GM19025 (cell line): ENCODE measurements around the gene HOXA2.

Source experiments
- ATAC-seq: cut with Tn5 transposase; IDR thresholded peaks from one replicate; pipeline ENCODE4 v1.9.1; 2021; ENCODE audit warnings: mild to moderate bottlenecking, low read depth, moderate library complexity; ENCODE audit not compliant: unreplicated experiment

HOXA2 gene

DNA sequence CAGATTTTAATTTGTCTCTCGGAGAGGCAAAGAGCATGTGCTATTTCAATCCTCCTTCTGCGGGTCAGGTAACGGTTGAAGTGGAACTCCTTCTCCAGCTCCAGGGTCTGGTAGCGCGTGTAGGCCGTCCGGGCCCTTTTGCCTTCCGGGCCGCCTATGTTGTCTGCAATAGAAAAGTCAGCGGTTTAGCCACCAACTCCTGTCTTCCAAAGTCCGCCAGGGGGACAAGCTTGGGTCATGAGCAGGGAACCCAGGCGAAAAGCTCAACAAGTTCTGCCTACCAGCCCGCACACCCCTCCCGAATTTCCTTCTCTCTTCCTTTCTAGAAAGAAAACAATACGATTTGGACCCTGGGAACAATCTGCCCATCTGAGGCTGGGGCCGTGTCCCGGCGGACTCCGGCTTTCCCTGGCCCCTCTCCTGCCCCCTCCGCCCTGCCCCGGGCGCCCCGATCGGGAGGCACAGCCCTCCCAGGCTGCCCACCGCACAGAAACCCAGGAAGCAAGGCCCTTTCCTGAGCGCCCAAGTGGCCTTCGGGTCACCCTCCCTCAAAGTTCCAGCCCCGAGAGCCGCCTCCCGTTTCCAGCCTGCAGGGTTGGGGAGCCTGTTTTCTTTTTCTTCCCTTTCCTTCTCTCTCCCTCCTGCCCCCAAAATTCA lies 39.6 kb upstream of the HOXA2 start:
- ATAC-seq: no peak

DNA sequence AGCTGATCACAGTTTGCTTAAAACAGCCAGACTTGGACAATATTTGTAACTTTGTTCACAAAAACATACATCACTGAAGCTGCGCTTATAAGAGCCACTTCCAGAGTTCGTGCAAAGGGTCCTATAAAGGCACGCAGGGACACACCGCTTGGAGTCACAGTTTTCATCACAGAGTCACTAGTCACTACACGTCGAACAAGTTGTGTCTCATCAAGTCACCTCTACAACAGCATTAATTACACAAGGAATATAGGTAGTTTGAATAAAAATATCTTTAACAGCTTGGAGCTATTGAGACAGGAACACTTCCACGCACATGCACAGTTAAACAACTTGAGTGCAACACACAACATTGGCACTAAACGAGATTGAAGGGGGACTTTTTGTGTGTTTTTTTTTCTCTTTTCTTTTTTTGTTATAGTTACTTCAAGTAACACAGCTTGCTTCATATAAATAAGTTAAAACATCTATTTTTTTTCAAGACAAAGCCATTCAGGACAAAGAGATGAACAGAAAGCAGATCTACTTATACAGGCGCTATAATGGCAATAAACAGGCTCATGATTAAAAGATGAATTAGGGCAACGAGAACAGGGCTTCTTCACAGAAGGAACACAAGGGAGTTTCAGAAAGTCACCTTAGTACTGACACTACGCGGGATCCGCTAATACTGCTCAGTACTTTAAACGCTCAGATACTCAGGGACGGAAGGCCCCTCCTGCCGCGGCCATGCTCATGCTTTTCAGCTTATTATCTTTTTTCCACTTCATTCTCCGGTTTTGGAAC lies 38.8 kb upstream of the HOXA2 start:
- ATAC-seq: no peak

DNA sequence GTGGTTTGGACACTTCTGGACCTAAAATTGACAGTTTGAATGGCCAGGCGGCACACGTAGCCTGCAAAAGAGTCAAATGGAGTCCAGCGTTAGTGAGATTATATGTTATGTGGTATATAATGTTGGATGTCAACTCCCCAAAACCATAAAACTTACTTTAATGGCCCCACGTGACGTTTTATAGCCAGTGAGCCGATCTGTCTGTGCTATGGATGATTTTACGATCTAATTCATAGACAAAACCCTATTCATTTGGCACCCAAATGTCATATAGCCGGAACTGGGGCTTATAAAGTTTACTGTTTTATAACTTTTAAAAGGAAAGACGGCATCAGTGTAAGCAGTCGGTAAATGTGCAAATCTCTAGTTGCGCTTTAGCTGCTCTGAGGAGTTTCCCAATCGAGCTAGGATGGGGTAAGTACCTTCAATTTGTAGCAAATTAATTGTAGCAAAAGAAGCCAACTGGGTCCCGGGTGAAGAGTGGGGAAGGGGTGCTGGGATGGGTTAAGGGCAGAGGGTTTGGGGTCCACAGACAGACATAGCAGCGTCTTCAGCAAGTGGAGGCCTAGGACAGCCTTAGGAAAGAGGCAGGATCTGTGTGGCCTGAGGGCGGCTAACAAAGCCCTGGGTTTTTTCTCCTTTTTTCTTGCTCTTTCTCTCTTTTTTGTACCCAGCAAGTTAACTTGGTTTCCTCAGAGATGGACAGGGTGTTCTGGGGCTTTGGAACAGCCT lies 37.8 kb upstream of the HOXA2 start:
- no peak for ATAC-seq

DNA sequence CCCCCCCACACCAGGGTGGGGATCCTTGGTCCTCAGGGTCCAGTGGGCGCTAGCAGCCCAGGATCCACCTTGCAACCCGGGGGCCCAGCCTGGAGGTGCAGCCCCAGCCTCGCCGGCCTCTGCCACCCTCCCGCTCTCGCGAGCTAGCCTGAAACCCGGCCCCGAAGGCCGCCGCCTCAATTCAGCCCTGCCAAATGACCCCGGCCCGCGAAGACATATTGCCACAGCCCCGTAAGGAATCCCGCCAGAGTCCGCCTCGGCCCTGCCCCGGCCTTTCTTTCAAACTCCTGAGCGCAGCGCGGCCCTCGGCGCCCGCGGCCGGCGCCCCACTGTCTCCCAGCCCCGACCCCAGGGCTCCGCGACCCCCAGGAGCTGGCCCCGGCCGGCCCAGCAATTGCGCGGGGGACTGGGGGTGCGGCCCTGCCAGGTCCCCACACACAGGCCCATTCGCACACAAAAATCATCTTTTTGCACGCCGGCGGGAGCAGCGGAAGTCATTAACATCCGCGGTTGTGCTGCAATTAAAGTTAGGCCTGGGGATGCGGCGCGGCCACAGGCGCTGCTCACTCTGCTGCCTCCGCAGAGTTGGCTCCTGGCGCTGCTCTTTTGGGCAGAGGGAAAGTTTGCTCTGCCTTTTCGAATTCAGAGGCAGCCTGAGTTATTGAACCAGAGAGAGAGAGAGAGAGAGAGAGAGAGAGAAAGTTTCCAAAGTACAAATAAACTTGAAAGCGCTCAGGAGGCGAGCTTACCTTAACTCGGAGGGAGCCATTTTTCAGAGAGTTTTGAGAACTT lies 37.0 kb upstream of the HOXA2 start:
- ATAC-seq: no peak

DNA sequence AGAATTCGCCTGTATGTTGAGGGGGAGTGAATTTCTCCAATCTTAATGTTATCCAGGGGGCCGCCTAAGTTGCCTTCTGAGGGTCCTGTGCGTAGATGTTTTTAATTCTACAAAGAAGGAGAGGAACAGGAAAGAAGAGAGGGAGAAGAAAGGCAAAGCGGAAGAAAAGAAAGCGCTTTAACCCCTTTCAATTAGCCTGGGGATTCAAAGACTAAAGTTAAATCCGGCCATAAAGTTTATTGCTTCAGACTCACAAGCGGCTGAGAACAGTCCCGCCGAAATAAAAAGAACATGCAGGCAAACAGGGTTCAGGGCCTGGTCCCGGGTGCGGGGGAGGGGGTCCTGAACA lies 36.5 kb upstream of the HOXA2 start:
- no peak for ATAC-seq

DNA sequence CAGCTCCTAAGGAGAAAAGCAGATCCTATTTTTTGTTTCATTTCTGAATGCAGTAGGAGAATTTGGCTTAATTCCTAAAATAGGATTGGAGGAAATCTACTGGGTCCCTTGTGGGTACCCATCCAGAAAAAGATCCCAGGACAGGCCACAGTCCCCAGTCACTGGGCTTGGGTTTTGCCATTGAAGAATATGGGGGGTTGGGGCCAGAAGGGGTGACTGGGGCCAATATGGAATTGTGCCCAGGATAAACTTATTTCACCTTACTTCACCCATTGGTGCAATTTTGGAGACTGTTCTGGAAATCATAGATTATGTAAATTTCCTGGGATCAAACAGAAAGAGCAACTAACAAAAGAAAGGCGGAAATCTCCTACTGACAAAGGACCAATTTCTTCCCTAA lies 36.0 kb upstream of the HOXA2 start:
- no peak for ATAC-seq

DNA sequence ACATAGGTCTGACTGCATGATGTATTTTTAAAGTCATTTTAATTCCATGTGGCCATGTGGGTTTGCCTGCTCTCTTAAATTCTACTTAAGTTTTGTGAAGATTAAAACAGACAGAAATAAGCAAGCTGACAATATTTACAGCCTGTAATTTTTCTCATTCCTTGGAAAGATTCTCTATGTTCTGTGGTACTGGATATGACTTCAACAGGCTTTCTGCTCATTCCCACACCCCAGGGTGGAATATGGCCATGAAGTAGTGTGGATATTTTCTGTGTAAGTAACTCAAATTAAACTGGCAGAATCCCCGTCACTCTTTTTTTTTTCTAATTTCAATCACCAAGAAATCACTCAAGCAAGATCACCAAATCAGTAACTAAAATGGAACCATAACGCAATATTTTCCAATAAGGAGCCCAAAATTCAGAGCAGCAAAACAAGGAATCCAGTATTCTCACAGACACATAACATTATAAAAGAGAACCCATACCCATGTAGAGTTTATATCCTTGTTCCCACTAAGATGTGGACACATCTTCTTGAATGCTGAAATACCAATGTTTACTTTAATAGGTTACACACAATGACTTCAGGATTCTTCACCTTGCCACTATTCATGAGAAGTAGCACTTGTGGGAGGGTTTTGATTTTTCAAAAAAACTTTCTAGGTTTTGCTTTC lies 35.3 kb upstream of the HOXA2 start:
- no peak for ATAC-seq

DNA sequence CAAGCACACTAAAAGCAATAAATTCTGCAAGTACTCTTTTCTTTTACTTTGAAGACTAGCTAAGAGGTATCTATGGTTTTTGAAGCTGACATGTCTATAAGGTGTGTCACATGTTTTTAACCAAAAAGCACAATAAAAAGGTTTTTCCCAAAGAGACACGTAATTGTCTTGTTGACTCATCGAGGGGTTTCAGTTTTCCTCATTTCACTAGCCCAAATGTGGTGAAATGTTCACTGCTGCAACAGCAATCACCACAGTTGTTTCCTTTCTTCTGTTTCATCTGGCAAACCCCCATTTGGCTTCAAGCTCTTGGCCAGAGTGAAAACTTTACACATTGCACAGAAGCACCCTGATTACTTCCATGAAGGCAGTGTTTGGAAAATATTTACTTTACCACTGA lies 31.9 kb upstream of the HOXA2 start:
- no peak for ATAC-seq

DNA sequence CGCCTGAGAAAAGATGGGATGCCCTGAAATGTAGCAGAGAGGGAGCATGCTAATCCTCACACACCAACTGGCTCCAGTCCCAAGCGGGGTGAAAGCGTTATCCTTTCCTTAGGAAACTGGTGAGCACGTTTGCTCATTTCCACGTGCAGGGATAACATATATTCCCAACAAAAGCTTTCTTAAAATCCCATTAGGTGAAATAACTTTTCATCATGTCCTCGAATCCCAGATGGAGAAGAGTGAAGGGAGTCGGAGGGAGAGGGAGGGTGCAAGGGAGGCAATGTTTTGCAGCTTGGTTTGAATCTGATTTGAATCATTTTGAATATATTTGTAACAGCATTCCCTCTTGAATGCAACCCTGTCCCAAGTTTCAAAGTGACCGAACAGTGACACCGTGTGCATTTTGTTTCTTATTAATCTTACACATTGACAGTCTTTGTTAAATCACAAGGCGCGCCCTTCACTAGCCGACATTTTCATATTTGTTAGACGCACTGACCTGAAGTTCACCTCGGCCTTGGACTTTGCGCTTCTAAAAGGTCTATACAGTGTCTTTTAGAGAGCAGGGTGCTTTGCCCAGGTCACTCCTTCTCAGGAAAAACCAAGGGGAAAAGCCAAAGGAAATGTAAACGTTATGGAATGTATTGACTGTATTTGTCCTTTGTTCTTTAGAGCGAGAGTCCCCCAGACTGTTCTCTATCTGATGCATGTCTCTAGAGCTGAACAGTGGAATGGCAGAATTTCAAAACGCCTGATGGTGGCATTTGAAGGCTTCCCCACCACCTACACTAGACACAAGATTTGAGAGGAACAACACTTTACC lies 31.1 kb upstream of the HOXA2 start:
- ATAC-seq: no peak

DNA sequence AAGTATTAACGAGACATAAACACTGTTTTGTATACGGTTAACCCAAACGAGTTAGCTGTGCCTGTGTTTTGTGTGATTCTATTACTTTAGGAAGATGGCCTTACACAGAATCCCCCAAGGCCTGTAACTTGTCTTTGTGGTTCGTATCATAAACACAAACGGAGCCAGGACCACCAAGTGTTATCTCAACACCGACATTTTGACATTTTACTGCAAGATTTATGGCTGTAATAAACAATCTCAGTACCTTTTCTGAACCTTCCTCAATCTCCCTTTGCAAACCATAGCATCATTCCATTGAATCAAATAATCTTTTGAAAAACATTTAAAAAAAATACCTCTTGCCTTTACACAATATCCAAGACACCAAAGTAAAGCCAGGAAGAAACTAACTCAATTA lies 30.5 kb upstream of the HOXA2 start:
- ATAC-seq: no peak

DNA sequence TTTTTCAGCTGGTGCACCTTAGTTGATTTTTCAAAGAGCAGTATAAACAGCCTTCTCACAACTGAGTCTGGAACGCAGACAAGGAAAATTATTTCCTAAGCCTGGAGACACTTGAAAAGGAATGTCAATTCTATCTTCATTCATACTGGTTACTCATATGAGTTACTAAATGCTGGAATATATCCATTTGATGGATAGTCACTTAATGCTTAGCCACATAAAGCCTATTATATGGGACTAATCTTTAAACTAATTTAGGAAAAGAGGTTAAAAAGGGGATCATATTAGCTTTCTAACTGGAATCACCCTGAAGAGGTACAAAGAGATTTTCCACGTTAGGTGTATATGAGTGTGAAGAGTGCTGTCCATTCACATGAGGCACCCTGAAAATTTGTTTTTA lies 29.7 kb upstream of the HOXA2 start:
- ATAC-seq: no peak

DNA sequence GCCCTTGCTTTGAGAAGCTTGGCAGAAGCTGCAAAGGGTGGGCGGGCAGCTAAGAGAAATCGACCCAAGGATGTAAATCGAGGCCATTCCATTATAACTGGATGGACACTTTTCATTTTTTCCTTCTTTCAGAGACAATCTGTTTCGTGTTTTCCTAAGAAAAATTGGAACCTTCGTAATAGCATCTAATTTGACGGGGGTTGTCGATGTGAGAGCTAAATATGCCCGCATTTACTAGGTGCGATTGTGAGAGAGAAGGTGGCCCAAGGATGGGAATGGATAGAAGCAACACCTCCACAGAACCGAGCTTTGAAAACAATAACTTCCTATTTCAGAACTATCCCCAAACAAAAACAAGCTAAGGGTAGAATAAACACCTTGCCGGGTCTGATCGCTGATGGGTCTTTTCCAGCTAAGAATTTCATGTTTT lies 28.9 kb upstream of the HOXA2 start:
- ATAC-seq: no peak

DNA sequence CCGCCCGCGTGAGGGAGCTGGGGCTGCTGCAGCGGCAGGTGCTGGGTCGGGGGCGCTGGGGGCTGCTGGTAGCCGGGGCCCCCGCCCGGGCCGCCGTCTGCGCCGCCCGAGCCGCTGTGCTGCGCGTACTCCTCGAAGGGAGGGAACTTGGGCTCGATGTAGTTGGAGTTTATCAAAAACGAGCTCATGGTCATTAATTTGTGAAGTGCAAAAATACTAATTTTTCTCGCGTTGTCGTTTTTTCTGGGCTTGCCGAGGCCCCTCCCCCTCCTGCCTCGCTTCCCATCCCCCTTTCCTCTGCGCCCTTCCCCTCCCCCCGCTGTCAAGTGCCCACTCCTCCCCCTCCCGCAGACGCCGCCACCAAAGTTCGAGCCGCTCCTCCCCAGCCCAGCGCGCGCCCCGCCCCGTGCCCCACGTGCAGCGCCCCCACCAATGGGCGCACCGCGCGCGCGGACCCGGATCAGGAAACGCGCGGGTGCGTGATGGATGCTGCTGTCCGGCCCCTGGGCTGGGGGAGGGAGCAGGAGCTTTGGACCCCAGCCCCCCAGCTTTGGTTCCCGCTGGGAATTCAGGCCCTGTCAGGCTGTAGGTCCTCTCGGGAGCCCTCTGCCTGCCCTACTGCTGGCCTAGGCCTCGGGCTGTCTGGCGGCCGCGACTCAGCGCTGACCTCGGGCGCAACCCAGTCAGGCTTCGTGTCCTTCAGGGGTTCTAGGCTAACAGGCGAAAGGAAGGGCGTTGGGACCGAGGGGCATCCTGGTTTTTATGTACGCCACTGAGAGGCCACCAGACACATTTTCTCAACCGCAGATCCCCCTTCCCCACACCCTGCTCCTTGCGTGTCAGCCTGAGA lies 28.3 kb upstream of the HOXA2 start, which contains the start of gene HOXA4:
Gene HOXA4 (minus strand): TSS at position 218 of the 850 bp plus-strand sequence. CDS start 24 bp downstream, at position 194.
- ATAC-seq: no peak

DNA sequence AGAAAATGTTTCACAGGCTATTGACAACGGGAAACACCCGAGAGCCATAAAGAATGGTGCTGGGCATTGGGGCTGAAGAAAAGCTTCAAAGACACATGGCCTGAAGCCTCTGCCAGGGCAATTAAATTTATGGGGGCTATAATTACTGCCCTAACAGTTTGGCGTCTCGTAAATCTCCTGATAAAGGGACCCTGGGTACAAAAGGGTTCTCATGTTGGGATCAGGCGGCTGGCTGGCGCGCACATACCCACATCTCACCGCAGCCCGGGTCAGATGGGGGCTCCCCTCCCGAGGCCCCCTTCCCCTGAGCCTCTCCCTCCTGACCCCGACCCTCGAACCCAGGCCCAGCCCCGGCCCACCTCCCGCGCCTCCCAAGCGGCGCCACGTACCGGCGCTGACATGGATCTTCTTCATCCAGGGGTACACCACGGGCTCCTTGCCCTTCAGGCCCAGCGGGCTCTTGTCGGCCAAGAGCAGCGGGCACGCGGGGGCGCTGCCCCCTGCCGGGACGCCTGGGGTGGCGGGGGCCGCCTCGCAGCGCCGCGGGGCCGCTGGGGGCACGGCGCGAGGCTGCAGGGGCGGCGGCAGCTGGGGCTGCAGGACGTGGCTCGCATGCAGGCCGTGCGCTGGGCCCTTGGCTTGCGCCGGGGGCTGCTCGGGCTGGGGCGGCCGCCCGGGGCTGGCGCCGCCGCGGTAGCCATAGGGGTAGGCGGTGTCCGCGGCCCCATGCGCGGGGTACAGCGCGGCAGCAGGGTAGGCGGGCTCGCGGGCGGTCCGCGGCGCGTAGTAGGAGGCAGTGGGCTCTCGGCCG lies 27.5 kb upstream of the HOXA2 start:
- no peak for ATAC-seq

DNA sequence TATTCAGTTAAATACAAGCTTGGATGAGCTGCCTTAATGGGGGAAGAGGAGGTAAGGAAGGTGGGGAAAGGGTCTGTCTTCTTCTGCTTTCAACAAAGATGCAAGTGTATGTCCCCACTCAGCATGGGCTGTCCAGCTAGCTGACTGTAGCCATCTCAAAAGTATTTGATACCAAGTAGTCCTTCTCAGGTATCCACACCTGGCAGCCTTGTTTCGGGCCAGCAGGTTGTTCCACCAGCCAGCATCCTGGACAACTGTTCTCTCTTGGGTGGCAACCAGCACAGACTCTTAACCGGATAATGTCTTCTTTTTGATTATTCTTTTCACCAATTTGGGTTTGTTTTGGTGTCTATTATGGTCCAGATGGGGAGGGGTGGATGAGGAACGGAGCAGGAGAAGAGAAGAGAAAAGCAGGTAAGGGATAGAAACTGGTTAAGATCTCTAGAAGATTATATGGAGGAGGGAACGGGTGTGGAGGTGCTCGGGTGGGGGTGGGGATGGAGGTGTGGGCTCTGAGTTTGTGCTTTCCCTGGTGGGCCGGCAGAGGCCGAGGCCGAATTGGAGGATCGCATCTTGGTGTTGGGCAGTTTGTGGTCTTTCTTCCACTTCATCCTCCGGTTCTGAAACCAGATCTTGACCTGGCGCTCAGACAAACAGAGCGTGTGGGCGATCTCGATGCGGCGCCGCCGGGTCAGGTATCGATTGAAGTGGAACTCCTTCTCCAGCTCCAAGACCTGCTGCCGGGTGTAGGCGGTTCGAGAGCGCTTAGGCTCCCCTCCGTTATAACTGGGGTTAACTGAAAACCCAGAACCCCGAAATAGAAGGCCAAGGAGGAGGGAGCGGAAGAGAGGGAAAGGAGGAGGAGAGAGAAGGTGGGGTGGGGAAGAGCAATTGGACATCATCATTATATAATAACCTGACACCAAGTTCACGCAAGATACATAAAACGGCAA lies 26.6 kb upstream of the HOXA2 start:
- ATAC-seq: no peak

DNA sequence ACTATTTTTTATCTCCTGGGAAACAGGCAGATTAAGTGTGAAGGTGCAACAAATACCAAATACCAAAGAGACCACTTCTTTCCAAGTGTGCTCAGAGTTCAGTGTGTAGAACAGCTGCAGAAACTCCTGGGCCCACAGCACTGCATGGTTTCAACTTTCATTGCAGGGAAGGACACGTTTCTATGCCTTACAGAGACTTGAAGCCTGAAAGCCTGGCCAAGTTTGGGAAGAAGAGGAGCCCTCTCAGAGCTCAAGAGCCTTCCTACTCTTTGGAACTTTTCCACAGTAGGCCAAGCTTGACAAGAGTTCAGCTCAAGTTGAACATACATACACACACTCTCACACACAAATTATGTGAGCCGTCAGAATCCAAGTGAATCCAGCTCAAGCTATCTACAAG lies 25.6 kb upstream of the HOXA2 start:
- no peak for ATAC-seq
